ENCODE measurements around the gene PNKP.

The PNKP gene

GRCh38 chr19:49860336-49861102 lies 6.9 kb downstream of the PNKP start:
- no peak for DNase-seq (ENCODE audit: low read depth in 2 of 2)

GRCh38 chr19:49859682-49860335 lies 7.6 kb downstream of the PNKP start:
- DNase-seq (ENCODE audit: low read depth in 2 of 2): no peak

GRCh38 chr19:49858088-49858985 lies 9.0 kb downstream of the PNKP start:
- no peak for DNase-seq (ENCODE audit: low read depth in 2 of 2)

GRCh38 chr19:49857838-49858087 lies 9.6 kb downstream of the PNKP start:
- DNase-seq (ENCODE audit: low read depth in 2 of 2): no peak

GRCh38 chr19:49857061-49857837 lies 10.1 kb downstream of the PNKP start:
- DNase-seq (ENCODE audit: low read depth in 2 of 2): no peak

GRCh38 chr19:49856574-49857021 lies 10.8 kb downstream of the PNKP start:
- DNase-seq (ENCODE audit: low read depth in 2 of 2): no peak

GRCh38 chr19:49855676-49856573 lies 11.5 kb downstream of the PNKP start:
- DNase-seq (ENCODE audit: low read depth in 2 of 2): no peak

- no peak for DNase-seq (ENCODE audit: low read depth in 2 of 2)
Measured at GRCh38 chr19:49855277-49855675, 12.1 kb downstream of the PNKP start.

GRCh38 chr19:49854378-49855263 lies 12.8 kb downstream of the PNKP start:
- DNase-seq (ENCODE audit: low read depth in 2 of 2): no peak

- DNase-seq (ENCODE audit: low read depth in 2 of 2): no peak
Measured at GRCh38 chr19:49853852-49854377, 13.5 kb downstream of the PNKP start.

- no peak for DNase-seq (ENCODE audit: low read depth in 2 of 2)
Measured at GRCh38 chr19:49852631-49853126, 14.7 kb downstream of the PNKP start.

GRCh38 chr19:49851456-49852259 lies 15.7 kb downstream of the PNKP start:
- no peak for DNase-seq (ENCODE audit: low read depth in 2 of 2)

- peak; percentile 76 to 81 for DNase-seq (ENCODE audit: low read depth in 2 of 2)
Measured at GRCh38 chr19:49850487-49851342, 16.7 kb downstream of the PNKP start, which contains the start of gene PTOV1. PTOV1 (plus strand) TSS chr19:49851159.

GRCh38 chr19:49850221-49850486 lies 17.2 kb downstream of the PNKP start:
- DNase-seq (ENCODE audit: low read depth in 2 of 2): no peak

- DNase-seq (ENCODE audit: low read depth in 2 of 2): no peak
Measured at GRCh38 chr19:49849433-49850220, 17.7 kb downstream of the PNKP start.

- no peak for DNase-seq (ENCODE audit: low read depth in 2 of 2)
Measured at GRCh38 chr19:49848938-49849337, 18.4 kb downstream of the PNKP start.

All from activated CD4-positive, alpha-beta T cell treated with anti-CD3 and anti-CD28 coated beads for 24 hours (primary cell).